Measurements from ENCODE around the gene FAM193A.

- TF ChIP-seq CTCF (optimal IDR thresholded peaks at IDR 0.05 in 1 of 3, IDR thresholded peaks at IDR 0.05 in 1 of 3, conservative IDR thresholded peaks at IDR 0.05 in 1 of 3; ENCODE audit: extremely low read depth in 1 of 3, insufficient read depth in 2 of 3, low read length in 3 of 3) (no peak), EZH2 (IDR thresholded peaks at IDR 0.05; ENCODE audit: low read length) (no peak)
Measured at GRCh38 chr4:2742081-2742822, 205.8 kb downstream of the FAM193A start.
